Esophagus squamous epithelium (tissue), 4 donors: ENCODE results near the gene CITED4.

ENCODE experiments used
- CTCF ChIP-seq, 6 experiments: fragments of 450-650 bp in 4 of 6; fragments of 200-600 bp in 2 of 6; sonication (generic) in 2 of 6; IDR thresholded peaks; one replicate each; pipeline ENCODE4 v1.5.1; 2016 to 2019; ENCODE audit warnings: antibody characterized with exemption in 6 of 6, mild to moderate bottlenecking in 4 of 6, moderate library complexity in 4 of 6
- POLR2A ChIP-seq, 4 donors: fragments of 450-650 bp; IDR thresholded peaks; one replicate each; pipeline ENCODE4 v1.6.1; 2017; ENCODE audit warnings: antibody characterized with exemption in 4 of 4, mild to moderate bottlenecking in 4 of 4, moderate library complexity in 3 of 4

- TF ChIP-seq CTCF (IDR thresholded peaks at IDR 0.05) (no peak), POLR2A (IDR thresholded peaks at IDR 0.05) (no peak)
Observed at GRCh38 chr1:40842207-40842606, 20.0 kb downstream of the CITED4 start.
